SH-SY5Y (cell line): Measurements from ENCODE around the gene INPPL1.

Experiments used
- GATA2 ChIP-seq: IDR thresholded peaks from 2 replicates; pipeline ENCODE4 v1.6.1; 2011; ENCODE audit warnings: mild to moderate bottlenecking, low read depth, low read length
- GATA3 ChIP-seq: IDR thresholded peaks from 2 replicates; pipeline ENCODE4 v1.6.1; 2011; ENCODE audit warnings: low read depth, mild to moderate bottlenecking, low read length, moderate library complexity

- TF ChIP-seq GATA2 (no peak), GATA3 (no peak)
Measured at GRCh38 chr11:72283947-72284346, 59.4 kb downstream of the INPPL1 start.
